ENCODE results near the gene PTP4A2. TPM values are rescaled to one million over a fixed set of nuclear protein-coding genes. Genes with fewer than 3 reads are reported as not detected.

PTP4A2 gene
- total RNA-seq, 1 donor from 2014 or later, result 271 TPM

DNA sequence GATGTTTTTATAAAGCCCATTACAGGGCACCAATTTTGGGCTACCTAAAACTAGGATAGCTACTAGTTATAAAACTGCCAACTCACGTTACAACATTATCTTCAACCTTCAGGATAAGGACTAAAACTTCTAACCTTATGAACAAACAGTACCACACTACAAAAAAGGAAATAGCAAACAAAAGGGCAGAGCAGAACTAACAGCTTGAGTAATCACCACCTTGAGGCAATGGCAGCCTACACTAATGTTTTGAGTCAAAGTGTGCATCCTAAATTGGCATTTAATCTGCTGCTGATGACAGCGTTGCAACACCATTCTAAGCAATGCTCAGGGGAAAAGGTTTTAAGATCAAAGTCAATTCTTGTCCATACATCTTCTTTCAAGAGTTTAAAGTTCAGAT, 27.2 kb downstream of the PTP4A2 start:
- H3K36me3 Mint-ChIP-seq (ENCODE audit: low read depth, unreplicated experiment), result peaks cover 30% of the 10 kb centered on the region
- no peak overlapping the region for H3K27ac ChIP-seq (ENCODE audit: low read depth, low read length)
- H3K4me2 ChIP-seq (ENCODE audit: low read length), result no peak overlapping the region
- FAIRE-seq, result no peak
- H3K4me1 Mint-ChIP-seq (ENCODE audit: low read depth, unreplicated experiment), result peaks cover 5% of the 10 kb centered on the region
- H3K27ac Mint-ChIP-seq (ENCODE audit: unreplicated experiment), result no peak overlapping the region
- H3K27me3 ChIP-seq (ENCODE audit: insufficient read depth, low read length), result no peaks in the 10 kb centered on the region
- H3K4me1 ChIP-seq (ENCODE audit: insufficient read depth, low read length), result no peaks in the 10 kb centered on the region
- DNase-seq (ENCODE audit: low read depth), result no peak
- H3K9me3 ChIP-seq (ENCODE audit: insufficient read depth, low read depth, low read length), result no peaks in the 10 kb centered on the region
- peaks cover 65% of the 10 kb centered on the region for H3K79me2 ChIP-seq (ENCODE audit: insufficient read depth, low read length)
- no peak overlapping the region for H3K4me3 ChIP-seq (ENCODE audit: insufficient read depth, low read depth, low read length)
- no peaks in the 10 kb centered on the region for H3K9me3 Mint-ChIP-seq (ENCODE audit: unreplicated experiment)
- no peak for TF ChIP-seq EZH2 (IDR thresholded peaks at IDR 0.05; ENCODE audit: insufficient read depth, low read length)
- TF ChIP-seq, protein P1, sequence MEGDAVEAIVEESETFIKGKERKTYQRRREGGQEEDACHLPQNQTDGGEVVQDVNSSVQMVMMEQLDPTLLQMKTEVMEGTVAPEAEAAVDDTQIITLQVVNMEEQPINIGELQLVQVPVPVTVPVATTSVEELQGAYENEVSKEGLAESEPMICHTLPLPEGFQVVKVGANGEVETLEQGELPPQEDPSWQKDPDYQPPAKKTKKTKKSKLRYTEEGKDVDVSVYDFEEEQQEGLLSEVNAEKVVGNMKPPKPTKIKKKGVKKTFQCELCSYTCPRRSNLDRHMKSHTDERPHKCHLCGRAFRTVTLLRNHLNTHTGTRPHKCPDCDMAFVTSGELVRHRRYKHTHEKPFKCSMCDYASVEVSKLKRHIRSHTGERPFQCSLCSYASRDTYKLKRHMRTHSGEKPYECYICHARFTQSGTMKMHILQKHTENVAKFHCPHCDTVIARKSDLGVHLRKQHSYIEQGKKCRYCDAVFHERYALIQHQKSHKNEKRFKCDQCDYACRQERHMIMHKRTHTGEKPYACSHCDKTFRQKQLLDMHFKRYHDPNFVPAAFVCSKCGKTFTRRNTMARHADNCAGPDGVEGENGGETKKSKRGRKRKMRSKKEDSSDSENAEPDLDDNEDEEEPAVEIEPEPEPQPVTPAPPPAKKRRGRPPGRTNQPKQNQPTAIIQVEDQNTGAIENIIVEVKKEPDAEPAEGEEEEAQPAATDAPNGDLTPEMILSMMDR (IDR thresholded peaks at IDR 0.05; ENCODE audit: insufficient read depth, low read depth, low read length), result no peak
- peaks cover 82% of the 10 kb centered on the region for H4K20me1 ChIP-seq (ENCODE audit: insufficient read depth, low read length)
- no peak overlapping the region for H2AFZ ChIP-seq (ENCODE audit: low read depth, low read length)
- no peak overlapping the region for H3K4me3 Mint-ChIP-seq (ENCODE audit: unreplicated experiment)
- H3K27me3 Mint-ChIP-seq (ENCODE audit: low read depth, unreplicated experiment), result no peaks in the 10 kb centered on the region
- H3K9ac ChIP-seq (ENCODE audit: low read length), result no peak overlapping the region
- H3K36me3 ChIP-seq (ENCODE audit: insufficient read depth, low read length), result peaks cover 54% of the 10 kb centered on the region

DNA sequence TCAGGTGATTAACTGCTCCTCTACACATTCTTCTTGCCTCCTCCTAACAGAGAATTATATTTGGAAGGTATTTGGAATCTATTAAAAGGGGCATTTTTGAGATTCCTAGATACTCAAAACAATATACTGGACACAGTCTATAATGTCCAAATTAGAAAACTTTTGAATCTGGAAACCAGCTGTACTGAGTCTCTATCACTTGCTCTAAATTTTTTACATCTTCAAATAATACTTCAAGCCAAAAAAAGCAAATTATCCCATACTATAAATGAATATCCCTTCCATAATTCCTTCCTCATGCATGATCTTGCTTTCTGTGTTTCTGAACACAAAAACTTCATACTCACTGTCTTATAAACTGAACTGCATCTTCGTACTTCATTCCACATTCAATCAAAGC, 28.5 kb downstream of the PTP4A2 start:
- no peak overlapping the region for H3K4me3 ChIP-seq (ENCODE audit: insufficient read depth, low read depth, low read length)
- Mint-ChIP-seq H3K27me3 (ENCODE audit: low read depth, unreplicated experiment) (no peaks in the 10 kb centered on the region), H3K4me1 (ENCODE audit: low read depth, unreplicated experiment) (peaks cover 5% of the 10 kb centered on the region), H3K27ac (ENCODE audit: unreplicated experiment) (no peak overlapping the region), H3K9me3 (ENCODE audit: unreplicated experiment) (no peaks in the 10 kb centered on the region), H3K4me3 (ENCODE audit: unreplicated experiment) (no peak overlapping the region), H3K36me3 (ENCODE audit: low read depth, unreplicated experiment) (peaks cover 34% of the 10 kb centered on the region)
- no peak overlapping the region for H3K27ac ChIP-seq (ENCODE audit: low read depth, low read length)
- no peak overlapping the region for H3K9ac ChIP-seq (ENCODE audit: low read length)
- peaks cover 54% of the 10 kb centered on the region for H3K36me3 ChIP-seq (ENCODE audit: insufficient read depth, low read length)
- no peak overlapping the region for H3K4me2 ChIP-seq (ENCODE audit: low read length)
- H3K9me3 ChIP-seq (ENCODE audit: insufficient read depth, low read depth, low read length), result no peaks in the 10 kb centered on the region
- H2AFZ ChIP-seq (ENCODE audit: low read depth, low read length), result no peak overlapping the region
- peaks cover 85% of the 10 kb centered on the region for H4K20me1 ChIP-seq (ENCODE audit: insufficient read depth, low read length)
- TF ChIP-seq EZH2 (IDR thresholded peaks at IDR 0.05; ENCODE audit: insufficient read depth, low read length), result no peak
- TF ChIP-seq, protein P1 (IDR thresholded peaks at IDR 0.05; ENCODE audit: insufficient read depth, low read depth, low read length), result no peak
- H3K79me2 ChIP-seq (ENCODE audit: insufficient read depth, low read length), result peaks cover 52% of the 10 kb centered on the region
- H3K27me3 ChIP-seq (ENCODE audit: insufficient read depth, low read length), result no peaks in the 10 kb centered on the region
- no peak for DNase-seq (ENCODE audit: low read depth)
- FAIRE-seq, result no peak
- H3K4me1 ChIP-seq (ENCODE audit: insufficient read depth, low read length), result no peaks in the 10 kb centered on the region

DNA sequence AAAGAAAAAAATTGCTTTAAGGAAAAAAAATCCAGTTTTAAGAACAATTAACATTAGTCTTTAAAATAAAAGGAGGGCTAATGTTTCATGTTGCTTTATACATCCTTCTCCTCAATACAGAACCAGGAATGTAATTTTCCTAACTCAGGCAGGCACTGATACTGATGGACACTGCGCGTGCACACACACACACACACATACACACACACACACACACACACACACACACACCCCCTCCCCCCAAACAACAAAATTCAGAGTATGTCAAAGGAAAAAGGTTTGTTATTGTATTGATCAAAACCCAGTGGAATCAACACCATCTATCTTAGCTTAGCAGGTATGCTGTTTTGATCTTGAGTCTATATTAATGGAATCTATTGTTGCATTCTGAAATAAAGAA, 31.6 kb downstream of the PTP4A2 start:
- Histone ChIP-seq H3K4me1 (ENCODE audit: insufficient read depth, low read length) (no peaks in the 10 kb centered on the region), H3K9me3 (ENCODE audit: insufficient read depth, low read depth, low read length) (no peaks in the 10 kb centered on the region), H3K36me3 (ENCODE audit: insufficient read depth, low read length) (peaks cover 49% of the 10 kb centered on the region), H3K9ac (ENCODE audit: low read length) (no peak overlapping the region), H3K4me2 (ENCODE audit: low read length) (no peak overlapping the region), H2AFZ (ENCODE audit: low read depth, low read length) (no peak overlapping the region), H3K4me3 (ENCODE audit: insufficient read depth, low read depth, low read length) (no peak overlapping the region), H3K79me2 (ENCODE audit: insufficient read depth, low read length) (peaks cover 21% of the 10 kb centered on the region), H3K27ac (ENCODE audit: low read depth, low read length) (no peak overlapping the region), H4K20me1 (ENCODE audit: insufficient read depth, low read length) (peaks cover 55% of the 10 kb centered on the region), H3K27me3 (ENCODE audit: insufficient read depth, low read length) (no peaks in the 10 kb centered on the region)
- Mint-ChIP-seq H3K27me3 (ENCODE audit: low read depth, unreplicated experiment) (no peaks in the 10 kb centered on the region), H3K4me3 (ENCODE audit: unreplicated experiment) (no peak overlapping the region), H3K4me1 (ENCODE audit: low read depth, unreplicated experiment) (peaks cover 5% of the 10 kb centered on the region), H3K36me3 (ENCODE audit: low read depth, unreplicated experiment) (peaks cover 30% of the 10 kb centered on the region), H3K27ac (ENCODE audit: unreplicated experiment) (no peak overlapping the region), H3K9me3 (ENCODE audit: unreplicated experiment) (peaks cover 2% of the 10 kb centered on the region)
- DNase-seq (ENCODE audit: low read depth), result no peak
- FAIRE-seq, result no peak
- no peak for TF ChIP-seq EZH2 (IDR thresholded peaks at IDR 0.05; ENCODE audit: insufficient read depth, low read length)
- TF ChIP-seq, protein P1 (IDR thresholded peaks at IDR 0.05; ENCODE audit: insufficient read depth, low read depth, low read length), result no peak
